ENCODE data around the gene METRN.
"Not testable (repeated sequence)": the region's sequence is repeated elsewhere in the genome, so short reads cannot be mapped to it uniquely, and the experiment has no call there.

Gene METRN

GRCh38 chr16:678209-678857 is 36.6 kb upstream of the METRN start:
- no peak for FAIRE-seq

DNA sequence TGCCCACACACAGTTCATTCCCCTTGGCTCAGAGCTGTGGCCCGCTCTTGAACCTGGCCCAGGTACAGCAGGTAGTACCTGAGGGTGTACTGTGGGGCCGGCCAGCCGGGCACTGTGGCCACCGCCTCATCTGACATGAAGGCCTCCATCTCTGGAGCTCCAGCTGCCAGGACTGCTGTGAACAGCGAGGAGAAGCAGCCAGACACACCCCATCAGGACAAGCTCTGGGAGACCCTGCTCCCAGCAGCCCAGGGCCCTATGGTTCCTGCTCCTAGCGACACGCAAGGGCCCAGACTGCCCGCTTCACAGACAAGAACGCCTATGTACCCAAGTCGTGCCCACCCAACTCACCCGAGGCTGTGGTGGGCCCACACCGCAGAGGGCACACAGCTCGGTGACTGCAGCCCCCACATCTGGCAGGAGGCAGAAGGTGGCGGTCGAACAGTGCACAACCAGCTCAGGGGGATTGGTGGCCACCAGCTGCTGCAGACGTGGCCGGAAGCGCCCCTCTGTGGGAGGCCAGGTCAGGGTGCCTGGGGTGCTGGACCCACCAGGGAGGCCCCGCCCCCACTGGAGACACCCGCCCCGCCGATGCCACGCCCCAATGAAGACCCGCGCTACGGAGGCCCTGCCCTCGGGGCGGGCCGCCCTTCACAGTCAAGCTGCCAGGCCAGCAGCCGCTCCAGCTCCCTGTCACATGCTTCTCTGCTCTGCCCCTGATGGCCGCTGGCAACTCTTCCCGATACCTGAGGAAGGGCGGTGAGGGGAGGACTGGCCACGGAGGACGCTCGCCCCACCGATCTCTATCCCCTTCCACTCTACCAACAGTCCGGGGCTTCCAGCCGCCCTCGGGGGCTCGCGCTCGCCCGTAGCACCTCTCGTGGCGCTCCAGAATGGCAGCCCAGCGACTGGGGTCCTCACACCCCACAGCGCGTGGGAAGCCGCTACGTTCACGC is 35.8 kb upstream of the METRN start:
- FAIRE-seq, result no peak

- no peak for FAIRE-seq
These were observed 34.9 kb upstream of the METRN start, which contains the start of gene STUB1 for GRCh38 chr16:679814-680624. TSS of gene STUB1 (plus strand) at chr16:680410. CDS start at chr16:680526, 116 bp downstream.

GRCh38 chr16:680625-680945 is 34.3 kb upstream of the METRN start:
- no peak for FAIRE-seq

- FAIRE-seq, result no peak
These were observed 33.8 kb upstream of the METRN start for GRCh38 chr16:680967-681745.

GRCh38 chr16:681746-682427 is 33.0 kb upstream of the METRN start:
- FAIRE-seq, result no peak

DNA sequence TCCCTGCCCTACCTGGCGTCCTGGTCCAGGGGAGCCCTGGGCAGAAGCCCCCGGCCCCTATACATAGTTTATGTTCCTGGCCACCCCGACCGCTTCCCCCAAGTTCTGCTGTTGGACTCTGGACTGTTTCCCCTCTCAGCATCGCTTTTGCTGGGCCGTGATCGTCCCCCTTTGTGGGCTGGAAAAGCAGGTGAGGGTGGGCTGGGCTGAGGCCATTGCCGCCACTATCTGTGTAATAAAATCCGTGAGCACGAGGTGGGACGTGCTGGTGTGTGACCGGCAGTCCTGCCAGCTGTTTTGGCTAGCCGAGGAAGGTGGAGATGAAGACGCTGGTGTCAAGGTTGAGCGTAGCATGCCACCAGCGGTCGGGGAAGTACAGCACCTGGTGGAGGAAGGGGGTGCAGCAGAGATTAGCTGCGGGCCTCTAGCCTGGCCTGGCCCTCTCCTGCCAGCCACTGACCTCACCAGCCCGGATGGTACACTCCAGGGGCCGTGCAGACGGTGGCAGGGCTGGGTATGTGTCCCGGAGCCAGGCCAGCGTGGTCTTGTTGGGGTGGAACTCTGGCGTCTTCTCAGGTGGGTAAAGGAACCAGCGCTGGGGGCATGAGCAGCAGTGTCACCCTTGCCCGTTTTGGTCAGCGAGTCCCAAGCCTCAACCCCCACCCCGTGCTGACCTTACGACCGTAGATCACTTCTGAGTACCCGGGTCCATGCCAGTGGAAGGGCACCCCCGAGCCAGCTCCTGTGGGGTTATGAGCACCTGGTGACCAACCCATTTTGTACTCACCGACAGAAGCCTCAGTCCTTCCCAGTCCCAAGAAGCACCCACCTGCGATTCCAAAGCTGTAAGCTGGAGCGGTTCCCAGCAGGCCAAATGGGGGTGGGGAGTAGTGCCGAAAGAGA is 32.2 kb upstream of the METRN start:
- no peak for FAIRE-seq

DNA sequence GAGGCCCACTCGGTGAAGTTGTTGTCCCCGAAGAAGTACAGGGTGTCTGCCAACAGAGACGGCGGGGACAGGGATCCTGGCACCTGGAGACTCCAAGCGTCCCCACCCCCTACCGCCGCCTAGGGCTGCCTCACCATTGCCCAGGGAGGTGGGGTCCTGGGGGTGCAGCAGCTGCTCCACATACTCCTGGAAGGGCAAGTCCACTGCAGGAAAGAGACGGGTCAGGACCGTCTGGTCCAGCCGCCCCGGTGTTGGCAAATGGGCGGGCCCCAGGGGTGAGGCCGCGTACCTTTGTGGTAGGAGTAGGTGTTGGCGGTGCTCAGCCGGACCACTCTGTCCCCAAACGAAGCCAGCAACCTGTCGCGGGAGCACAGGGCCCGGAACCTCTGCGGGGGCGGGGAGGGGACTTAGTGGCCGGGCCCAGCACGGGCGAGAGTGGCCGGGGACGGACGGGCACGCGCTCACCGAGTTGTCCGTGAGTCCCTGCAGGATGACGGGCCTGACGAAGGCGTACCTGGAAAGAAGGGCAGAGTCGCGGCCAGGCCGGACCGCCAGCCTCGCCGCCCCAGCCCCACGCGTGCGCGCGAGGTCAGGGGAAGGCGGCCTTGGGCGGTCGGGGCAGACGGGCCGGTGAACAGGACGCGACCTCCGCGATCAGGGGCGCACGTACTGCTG is 31.4 kb upstream of the METRN start:
- FAIRE-seq, result no peak

DNA sequence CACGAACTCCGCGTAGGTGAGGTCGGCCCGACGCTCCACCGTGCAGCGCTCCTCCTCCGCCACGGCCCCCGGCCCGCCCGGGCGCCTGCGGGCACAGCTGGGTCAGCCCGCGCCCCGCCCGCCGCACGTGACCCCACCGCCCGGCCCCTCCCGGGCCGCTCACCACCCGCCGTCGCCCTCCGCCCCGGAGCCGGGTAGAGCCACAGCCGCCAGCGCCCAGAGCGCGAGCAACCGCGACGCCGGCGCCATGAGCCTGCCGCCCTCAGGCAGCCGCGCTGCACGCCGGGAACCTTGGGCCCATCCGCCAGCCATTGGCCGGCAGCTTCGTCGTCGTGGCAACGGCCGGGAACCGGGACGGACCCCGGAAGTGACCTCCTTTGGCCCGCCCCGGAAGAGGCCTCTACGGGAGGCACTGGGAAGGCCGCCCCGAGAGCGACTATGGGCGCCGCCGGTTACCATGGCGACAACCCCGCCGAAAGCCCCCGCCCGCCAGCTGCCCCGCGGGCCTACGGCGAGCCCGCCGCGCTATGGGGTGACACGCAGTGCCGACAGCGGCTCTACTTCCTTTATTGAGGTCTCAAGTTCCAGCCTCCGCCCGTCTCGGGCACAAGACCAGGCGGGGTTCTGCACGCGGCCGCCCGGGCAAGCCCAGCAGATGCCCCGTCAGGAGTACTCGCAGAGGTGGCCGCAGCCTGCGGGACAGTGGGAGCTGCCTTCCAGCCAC is 30.7 kb upstream of the METRN start, which contains the start of gene JMJD8:
JMJD8 (minus strand) TSS at position 264 of the 724 bp plus-strand sequence; CDS start at position 249, 15 bp downstream.
- no peak for FAIRE-seq

DNA sequence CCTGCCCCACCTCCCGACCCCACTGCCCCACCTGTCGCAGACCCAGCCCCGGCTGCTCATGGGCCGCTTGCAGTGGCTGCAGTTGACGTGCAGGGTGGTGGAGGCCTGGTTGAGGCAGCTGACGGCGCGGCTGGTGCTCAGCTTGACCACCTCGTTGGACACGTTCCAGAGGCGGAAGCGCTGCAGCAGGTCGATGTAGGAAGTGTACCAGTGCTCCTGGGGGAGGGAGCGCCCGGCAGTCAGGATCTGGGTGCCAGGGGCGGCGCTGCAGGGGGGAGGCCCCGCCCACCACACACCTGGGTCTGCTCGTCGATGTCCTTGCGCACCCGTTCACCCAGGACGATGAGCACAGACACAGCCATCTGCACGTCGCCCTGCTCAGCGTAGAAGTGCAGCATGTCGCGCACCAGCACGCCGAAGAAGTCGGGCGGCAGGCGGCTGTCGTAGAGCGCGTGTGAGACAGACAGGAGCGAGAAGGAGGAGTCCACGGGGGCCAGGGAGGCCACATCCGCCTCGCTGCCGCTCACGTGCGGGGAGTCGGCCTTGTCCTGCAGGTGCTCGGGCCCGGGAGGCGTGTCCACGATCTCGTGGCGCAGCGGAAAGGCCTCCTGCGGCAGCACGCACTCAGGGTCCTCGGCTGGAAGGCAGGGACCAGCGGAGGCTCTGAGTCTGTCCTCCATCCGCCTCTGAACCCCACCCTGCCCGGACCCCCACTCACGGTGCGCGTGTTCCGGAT is 29.8 kb upstream of the METRN start:
- no peak for FAIRE-seq

DNA sequence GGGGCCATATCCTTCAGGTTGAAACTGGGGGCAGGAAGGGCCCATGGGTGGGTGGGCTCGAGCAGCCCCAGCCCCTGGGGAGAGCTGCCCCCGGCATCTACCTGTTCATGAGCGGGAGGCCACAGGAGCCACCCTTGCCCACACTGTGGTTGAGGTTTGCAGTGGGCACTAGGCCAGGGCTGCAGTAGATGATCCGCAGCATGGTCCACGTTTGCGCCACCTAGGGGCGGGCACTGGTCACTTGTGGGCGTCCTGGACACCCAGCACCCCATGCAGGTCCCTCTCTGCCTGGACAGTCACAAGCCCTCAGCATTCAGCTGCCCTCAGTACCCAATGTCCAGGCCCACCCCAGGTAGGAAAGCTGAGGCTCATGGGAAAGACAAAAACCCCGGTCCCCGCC is 29.0 kb upstream of the METRN start:
- FAIRE-seq, result no peak

GRCh38 chr16:686459-687260 is 28.3 kb upstream of the METRN start:
- FAIRE-seq, result no peak

- no peak for FAIRE-seq
These were observed 27.4 kb upstream of the METRN start for GRCh38 chr16:687499-687898.

DNA sequence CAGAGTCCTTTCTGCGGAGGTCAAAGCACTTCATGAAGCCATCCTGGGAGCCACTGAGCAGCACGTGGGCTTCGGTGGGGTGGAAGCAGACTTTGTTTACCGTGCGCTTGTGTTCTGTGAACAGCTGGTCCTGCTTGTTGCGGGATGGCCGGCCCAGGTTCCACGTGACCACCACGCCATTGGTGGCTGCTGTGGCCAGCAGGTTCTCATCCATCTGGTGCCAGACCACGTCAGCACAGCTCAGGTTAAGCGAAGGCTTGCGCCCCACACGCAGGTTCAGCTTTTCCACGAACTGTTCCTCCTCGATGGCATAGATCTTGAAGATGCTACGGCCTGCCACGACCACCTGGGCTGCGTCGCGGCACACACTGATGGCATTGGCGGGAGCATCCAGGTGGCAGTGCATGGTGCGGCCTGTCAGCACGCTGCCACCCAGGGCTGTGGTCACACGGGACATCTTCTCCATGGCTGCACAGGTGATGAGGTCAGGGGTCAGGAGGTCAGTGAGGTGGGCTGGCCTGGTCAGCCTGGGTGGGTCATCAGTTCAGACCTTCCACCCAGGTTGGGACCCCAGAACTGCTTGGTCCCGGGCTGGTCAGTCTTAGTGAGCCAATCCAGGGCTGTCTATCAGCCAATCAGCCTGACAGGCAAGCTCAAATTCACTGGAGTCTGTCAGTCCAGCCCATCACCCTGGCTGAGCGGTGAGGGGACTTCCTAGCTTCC is 25.6 kb upstream of the METRN start:
- FAIRE-seq, result no peak

DNA sequence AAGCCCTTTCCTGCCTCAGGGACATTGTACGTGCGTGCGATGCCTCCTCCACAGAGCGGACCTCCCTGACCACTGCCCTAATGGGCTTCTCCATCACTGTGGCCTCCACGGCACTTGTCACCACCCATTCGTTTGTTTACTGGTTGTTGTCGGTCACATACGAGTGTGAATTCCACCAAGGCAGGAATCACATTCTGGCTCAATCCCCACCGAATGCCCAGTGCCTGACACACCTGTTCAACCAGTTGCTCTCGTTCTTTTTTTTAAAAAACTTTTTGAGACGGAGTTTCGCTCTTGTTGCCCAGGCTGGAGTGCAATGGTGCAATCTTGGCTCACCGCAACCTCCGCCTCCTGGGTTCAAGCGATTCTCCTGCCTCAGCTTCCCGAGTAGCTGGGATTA is 23.7 kb upstream of the METRN start:
- not testable (repeated sequence) for FAIRE-seq

DNA sequence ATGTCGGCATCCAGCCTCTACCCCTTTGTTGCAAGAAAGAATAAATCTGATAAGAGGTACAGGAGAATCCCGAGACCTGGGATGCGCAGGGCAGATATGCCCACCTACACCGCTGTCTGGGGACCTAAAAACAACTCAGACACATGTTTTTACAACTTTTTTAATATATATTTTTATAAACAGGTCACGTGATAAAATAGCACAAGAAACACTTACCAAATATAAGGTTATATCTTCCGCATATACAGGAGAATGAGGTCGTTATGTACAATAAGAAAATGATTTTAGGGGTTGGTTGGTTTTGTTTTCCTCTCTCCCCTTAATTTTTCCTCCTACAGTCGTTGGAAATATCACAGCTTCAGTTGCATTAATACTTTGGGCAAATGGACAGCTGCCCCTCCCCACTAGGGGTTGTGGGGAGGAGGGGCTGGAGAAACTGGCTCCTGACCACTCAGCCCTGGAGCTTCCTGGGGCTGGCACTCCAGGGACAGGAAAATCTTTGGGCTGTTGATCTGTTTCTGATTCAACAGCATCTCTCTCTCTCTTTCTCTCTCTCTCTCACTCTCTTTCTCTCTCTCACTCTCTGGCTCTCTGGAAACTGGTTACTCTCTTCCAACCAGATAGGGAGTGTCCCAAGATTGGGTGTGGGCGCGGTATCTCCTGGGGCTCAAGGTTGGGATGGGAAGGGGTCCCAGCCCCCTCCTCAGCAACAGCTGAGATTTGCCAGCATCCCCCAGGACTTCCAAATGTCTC is 22.4 kb upstream of the METRN start:
- FAIRE-seq, result no peak
